ENCODE data around the gene UBR2.
"Not testable (repeated sequence)": the region's sequence is repeated elsewhere in the genome, so short reads cannot be mapped to it uniquely, and the experiment has no call there.

Gene UBR2

DNA sequence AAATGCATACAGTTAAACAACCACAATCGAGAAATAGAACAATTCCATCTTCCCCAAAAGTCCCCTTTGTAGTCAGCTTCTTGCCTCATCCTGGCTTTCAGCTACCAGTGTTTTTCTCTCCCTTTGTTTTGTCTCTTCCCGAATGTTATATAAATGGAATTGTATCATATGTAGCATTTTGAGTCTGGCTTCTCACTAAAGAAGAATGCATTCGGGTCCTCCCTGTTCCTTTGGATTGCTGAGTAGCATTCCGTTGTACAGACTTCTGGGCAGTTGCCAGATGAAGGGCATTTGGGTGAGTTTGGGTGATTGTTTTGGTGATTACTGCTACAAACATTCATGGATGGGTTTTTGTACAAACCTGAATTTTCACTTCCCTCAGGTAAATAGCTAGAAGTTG, 130.8 kb downstream of the UBR2 start:
- no peak for DNase-seq

DNA sequence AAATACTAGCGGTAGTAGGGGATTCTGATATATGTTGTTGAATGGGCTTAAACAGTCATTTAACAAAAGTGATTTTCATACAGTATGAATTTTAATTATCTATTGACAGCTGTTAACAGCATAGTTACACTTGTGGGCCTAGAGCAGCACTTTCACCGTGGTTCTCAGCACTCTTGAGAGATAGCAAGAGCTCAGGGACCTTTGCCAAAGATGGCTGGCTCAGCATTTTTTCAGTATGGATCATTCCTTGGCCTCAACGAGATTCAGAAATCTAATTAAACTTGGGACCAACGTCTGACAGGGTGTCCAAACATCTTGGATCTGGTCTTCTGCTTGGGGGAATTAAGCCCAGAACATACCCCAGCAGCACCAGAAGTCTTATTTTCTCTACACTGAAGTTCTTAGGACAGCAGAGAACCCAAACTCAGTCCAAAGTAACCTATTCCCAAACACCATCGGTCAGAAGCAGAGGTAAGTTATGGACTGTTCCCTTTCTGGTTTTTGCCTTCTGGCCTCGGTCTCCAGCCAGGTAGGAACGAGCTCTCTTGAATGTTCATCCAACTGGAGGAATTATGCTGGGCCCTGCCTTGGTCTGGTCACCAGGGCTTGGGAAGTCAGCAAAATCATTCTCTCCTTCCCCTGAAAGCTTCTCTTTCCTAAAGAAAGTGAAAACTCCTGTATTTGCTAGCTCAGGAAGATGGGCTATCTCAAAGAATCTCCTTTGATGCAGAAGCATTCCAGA, 132.9 kb downstream of the UBR2 start:
- DNase-seq, result no peak

DNA sequence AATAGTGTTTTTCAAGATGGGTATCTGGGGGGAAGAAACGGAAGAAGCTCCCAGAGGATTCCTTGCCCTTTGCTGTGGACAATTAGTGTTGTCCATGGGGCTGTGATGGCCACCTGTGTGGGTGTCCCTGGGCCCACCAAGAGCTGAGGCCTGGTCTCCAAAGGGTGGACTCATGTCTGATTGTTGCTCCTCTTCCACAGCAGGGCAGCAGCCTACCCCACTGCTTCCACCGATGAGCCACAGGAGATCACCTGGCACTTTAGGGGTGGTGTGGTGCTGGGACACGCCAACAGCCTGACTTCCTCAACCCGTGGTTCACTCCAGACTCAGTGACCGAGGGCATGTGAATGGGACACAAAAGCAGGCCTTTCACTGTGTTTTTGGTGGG, 133.4 kb downstream of the UBR2 start:
- no peak for DNase-seq

DNA sequence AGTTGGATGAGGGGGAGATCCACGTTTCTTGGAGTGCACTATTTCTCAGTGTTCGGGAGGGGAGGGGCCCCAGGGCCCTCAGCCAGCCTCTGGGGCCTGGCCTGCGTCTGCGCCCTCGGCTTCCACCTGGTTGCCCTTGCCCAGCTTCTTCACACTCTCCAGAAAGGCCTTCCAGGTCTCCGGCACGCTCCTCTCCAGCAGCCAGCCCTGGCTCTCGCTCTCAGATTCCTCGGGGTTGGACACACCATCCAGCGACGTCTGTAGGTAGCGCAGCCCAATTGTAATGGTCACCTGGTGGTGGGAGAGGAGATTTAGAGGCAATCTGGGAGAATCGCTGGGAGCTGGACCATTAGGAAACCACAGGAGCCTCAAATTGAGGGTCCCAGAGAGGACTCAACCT, 134.4 kb downstream of the UBR2 start:
- DNase-seq, result no peak

DNA sequence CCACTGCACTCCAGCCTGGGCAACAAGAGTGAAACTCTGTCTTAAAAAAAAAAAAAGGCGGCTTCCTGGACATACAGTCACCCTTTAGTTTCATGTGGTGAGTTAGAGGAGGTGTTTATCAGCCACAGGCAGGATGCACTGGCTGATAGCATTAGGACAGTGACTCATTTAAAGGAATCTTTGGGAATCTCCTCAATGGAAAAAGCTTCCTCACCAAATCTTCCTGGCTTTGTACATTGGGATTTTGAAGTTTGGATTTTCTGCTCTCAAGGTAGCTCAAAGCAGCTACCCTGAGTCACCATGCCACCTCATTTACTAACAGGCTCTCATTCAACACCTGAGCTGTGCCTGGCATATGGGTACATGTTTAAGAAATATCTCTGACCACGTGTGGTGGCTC, 138.4 kb downstream of the UBR2 start:
- DNase-seq, result no peak

GRCh38 chr6:42702786-42703185, 139.0 kb downstream of the UBR2 start:
- not testable (repeated sequence) for DNase-seq

GRCh38 chr6:42704251-42704936, 140.6 kb downstream of the UBR2 start:
- DNase-seq, result no peak

DNA sequence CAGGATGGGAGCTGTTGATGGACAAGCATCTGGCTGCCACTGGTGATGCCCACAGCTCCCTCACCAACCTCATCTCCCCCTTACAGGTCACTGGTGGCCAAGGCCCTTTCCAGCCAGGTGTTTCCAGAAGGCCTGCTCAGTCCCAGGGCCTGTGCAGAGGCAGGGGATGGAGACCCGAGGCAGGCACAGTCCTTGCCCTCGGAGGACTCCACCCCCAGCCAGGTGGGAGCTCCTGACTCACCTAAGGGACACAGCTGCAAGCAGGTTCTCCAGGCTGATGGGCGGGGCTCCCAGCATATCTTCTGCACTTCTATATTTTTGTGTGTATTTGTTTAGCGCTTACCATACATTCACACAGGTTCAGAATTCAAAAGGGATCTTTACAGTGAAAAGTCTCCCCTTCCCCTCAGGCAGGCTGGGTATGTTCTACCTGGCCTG, 141.1 kb downstream of the UBR2 start:
- DNase-seq, result no peak

DNA sequence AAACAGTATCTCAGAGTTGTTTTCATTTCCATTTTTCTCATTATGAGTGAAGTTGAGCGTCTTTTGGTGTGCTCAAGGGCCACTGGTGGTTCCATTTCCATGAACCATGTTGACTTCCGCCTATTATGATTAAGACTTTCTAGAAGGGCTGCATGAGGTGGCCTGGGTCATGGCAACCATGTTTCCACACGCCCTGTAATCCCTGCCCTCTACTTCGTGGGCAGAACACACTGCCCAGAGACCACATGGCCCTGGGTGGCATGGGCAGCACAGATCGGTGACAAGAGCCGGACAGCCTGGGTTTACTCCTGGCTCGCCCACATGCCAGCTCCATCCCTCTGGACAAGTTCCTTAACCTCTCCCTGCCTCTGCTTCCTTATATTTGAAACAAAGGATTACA, 143.8 kb downstream of the UBR2 start:
- DNase-seq, result no peak

DNA sequence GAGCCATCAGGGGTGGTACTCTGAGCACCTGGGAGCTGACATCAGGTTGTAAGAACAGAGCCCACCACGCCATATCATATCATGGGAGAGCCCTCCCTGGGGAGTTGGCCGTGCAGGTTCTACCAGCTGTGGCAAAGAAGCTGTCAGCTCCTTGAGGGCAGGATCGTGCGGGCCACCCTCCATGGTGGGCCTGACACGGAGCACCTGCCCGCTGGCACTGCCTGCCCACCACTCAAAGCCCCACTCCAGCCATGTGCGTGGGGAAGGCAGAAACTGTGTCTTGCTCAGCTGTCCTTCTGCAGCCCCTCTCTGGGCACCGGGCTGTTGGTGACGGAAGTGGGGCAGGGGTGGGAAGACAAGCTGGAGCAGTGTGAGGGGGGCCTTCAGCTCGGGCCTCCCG, 144.3 kb downstream of the UBR2 start:
- no peak for DNase-seq

GRCh38 chr6:42709871-42710270, 146.0 kb downstream of the UBR2 start:
- DNase-seq, result no peak

DNA sequence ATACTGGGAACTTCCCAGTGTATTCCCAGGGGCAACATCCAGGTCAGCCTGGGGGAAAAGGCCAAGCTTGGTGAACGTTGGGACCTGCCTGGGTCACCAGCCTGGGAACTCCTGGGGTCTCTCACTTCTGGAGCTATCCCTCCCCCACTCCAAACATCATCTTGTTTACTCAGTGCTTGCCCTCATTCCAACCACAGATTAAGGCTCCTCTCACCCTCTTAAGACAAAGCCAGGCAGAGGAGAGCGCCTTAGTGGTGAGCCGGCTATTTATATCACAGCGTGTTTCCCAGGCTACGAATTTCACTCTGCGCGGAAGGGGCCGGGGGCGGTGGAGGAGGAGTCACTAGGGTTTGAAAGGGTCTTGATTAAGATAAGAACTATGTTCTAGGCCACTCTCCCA, 146.5 kb downstream of the UBR2 start:
- DNase-seq, result no peak

DNA sequence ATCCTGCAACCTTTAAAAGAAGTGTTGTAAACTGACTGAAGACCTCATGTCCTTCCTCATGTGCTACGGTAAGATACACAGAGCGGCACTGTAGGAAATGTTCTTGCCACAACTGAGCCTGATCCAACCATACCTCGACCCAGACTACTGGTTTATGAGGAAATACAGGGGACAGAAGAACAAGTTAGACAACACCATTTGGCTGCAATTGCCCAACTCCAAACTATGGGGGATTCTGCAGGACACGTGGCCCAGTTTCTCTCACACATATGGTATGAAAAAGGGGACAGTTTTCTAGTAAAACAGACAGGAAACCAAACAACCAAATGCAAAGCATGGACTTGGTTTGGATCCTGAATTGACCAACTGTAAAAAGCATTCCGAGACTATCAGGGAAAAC, 148.1 kb downstream of the UBR2 start:
- DNase-seq, result no peak

DNA sequence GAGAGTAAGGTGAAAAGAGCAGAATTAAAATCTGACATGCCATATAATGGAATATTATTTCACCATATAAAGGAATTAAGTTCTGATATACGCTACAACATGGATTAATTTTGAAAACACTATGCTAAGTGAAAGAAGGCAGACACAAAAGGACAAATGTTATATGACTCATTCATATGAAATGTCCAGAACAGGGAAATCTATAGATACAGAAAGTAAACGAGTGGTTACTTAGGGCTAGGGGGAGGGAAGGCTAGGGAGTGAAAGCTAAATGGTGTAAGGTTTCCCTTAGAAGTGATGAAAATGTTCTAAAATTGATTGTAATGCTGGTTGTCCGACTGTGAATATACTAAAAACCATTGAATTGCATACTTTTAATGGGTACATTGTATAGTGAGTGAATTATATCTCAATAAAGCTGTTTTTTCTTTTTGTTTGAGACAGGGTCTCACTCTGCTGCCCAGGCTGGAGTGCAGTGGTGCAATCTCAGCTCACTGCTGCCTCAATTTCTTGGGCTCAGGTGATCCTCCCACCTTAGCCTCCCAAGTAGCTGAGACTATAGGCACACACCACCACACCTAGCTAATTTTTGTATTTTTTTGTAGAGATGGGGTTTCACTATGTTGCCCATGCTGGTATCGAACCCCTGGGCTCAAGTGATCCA, 150.4 kb downstream of the UBR2 start:
- DNase-seq, result no peak

GRCh38 chr6:42715871-42716270, 152.0 kb downstream of the UBR2 start:
- no peak for DNase-seq

GRCh38 chr6:42720739-42721138, 156.9 kb downstream of the UBR2 start:
- no peak for DNase-seq

GRCh38 chr6:42722497-42722896, 158.7 kb downstream of the UBR2 start, which contains the start of gene PRPH2:
Gene PRPH2, minus strand, starts transcription at chr6:42722597. Its CDS starts 263 bp downstream, at chr6:42722334.
- no peak for DNase-seq

GRCh38 chr6:42724825-42725224, 161.0 kb downstream of the UBR2 start:
- DNase-seq, result no peak

- DNase-seq, result no peak
These were observed 162.2 kb downstream of the UBR2 start for GRCh38 chr6:42726026-42726425.

- peak; percentile 65 for DNase-seq
These were observed 162.8 kb downstream of the UBR2 start for GRCh38 chr6:42726485-42727086.

DNA sequence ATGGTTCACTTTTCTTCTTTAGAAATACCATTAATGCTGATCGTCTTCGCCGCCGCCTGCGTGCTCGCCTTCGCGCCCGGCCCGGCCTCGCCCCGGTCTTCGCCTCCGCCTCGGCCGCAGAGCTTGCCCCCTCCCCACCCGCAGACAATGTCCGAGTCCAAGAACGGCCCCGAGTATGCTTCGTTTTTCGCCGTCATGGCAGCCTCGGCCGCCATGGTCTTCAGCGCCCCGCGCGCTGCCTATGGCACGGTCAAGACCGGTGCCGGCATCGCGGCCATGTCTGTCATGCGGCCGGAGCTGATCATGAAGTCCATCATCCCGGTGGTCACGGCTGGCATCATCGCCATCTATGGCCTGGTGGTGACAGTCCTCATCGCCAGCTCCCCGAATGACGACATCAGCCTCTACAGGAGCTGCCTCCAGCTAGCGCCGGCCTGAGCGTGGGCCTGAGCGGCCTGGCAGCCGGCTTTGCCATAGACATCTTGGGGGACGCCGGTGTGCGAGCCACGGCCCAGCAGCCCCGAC, 163.3 kb downstream of the UBR2 start:
- DNase-seq, result no peak

DNA sequence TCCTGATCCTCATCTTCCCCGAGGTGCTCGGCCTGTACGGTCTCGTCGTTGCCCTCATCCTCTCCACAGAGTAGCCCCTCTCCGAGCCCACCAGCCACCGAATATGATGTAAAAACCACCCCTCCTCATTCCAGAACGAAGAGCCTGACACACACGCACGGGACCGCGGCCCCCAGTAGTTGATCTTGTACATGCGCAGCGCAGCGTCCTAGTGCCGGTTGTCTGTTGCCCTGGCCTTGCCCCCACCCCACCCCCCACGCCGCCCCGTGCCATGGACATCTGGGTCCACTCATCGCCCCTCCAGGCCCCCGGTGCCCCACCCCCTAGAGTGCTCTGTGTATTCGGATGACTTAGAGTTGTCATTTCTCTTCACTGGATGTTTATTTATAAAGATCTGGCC, 163.8 kb downstream of the UBR2 start:
- no peak for DNase-seq

DNA sequence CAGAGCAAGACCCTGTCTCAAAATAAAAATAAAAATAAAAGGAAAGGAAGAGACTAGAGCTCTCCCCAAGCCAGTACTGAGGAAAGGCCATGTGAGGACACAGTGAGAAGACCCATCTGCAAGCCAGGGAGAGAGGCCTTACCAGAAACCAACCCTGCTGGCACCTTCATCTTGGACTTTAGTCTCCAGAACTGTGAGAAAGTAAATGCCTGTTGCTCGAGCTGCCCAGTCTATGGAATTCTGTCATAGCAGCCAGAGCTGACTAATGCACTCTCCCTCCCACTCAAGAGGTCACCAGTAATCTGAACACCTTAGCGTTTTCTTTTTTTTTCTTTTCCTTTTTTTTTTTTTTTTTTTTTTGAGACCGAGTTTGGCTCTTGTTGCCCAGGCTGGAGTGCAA, 165.9 kb downstream of the UBR2 start:
- DNase-seq, result no peak

Data from effector CD4-positive, alpha-beta T cell (primary cell).